PC-3 (cell line): ENCODE data around the gene RPRM. TPM values are rescaled to one million over a fixed set of nuclear protein-coding genes. Genes with fewer than 3 reads are reported as not detected.

Source experiments
- ATAC-seq: fragments of 200-7000 bp; cut with Tn5 transposase; 2 replicates; pipeline ENCODE4 v1.9.1; 2020; ENCODE audit warnings: mild to moderate bottlenecking, moderate library complexity
- BruUV-seq: library from RNA; stranded (reverse); fragments of 400-500 nt; replicated peaks from 2 replicates; lab custom pipeline; 2021; lab: Mats Ljungman, UMichigan
- CTCF ChIA-PET: fragments of 300-600 bp; sonication (Branson Sonifier 250); formaldehyde crosslinking; loops from one replicate; lab custom pipeline; 2022; ENCODE audit warnings: antibody characterized with exemption; lab: Charles Lee
- POLR2A ChIA-PET: fragments of 300-600 bp; sonication (Branson Sonifier 250); formaldehyde crosslinking; loops from one replicate; lab custom pipeline; 2022; ENCODE audit warnings: antibody characterized with exemption; ENCODE audit not compliant: unreplicated experiment; lab: Charles Lee
- DNase-seq: peaks from one replicate; pipeline ENCODE4 v3.0.0-alpha.2; 2015
- H2AFZ ChIP-seq: fragments of 300-600 bp; sonication (generic); 2 replicates; pipeline ENCODE4 v1.6.0; 2016; ENCODE audit warnings: antibody characterized with exemption, low read length
- H3F3A ChIP-seq: fragments of 300-600 bp; sonication (generic); one replicate; pipeline ENCODE4 v1.6.0; 2017; ENCODE audit warnings: antibody characterized with exemption, low read length, control low read depth, mild to moderate bottlenecking; ENCODE audit not compliant: unreplicated experiment
- H3K27ac ChIP-seq: fragments of 300-600 bp; sonication (generic); 2 replicates; pipeline ENCODE4 v1.5.1; 2016; ENCODE audit warnings: mild to moderate bottlenecking, low read length
- H3K27me3 ChIP-seq: fragments of 300-600 bp; sonication (generic); 2 replicates; pipeline ENCODE4 v1.6.1; 2016; ENCODE audit warnings: low read length, mixed read lengths
- H3K36me3 ChIP-seq: fragments of 300-600 bp; sonication (generic); 2 replicates; pipeline ENCODE4 v1.6.1; 2016; ENCODE audit warnings: low read depth, mixed run types, low read length, mixed read lengths
- H3K4me1 ChIP-seq: fragments of 300-600 bp; sonication (generic); 2 replicates; pipeline ENCODE4 v1.5.1; 2016; ENCODE audit warnings: low read length; ENCODE audit not compliant: insufficient read depth
- H3K4me2 ChIP-seq: fragments of 300-600 bp; sonication (generic); 2 replicates; pipeline ENCODE4 v1.6.0; 2016; ENCODE audit warnings: low read length
- H3K4me3 ChIP-seq: fragments of 300-600 bp; sonication (generic); 2 replicates; pipeline ENCODE4 v1.5.1; 2016; ENCODE audit warnings: mild to moderate bottlenecking, low read length, mixed read lengths
- H3K79me2 ChIP-seq: fragments of 300-600 bp; sonication (generic); 2 replicates; pipeline ENCODE4 v1.6.1; 2017; ENCODE audit warnings: low read length, mixed read lengths
- H3K9ac ChIP-seq: fragments of 300-600 bp; sonication (generic); 2 replicates; pipeline ENCODE4 v1.6.0; 2016; ENCODE audit warnings: mild to moderate bottlenecking, low read length
- H3K9me2 ChIP-seq: fragments of 300-600 bp; sonication (generic); replicated peaks from 2 replicates; pipeline ENCODE4 v1.6.1; 2016; ENCODE audit warnings: mixed run types, low read length, mixed read lengths
- H3K9me3 ChIP-seq: fragments of 300-600 bp; sonication (generic); 2 replicates; pipeline ENCODE4 v1.6.1; 2016; ENCODE audit warnings: low read length, mixed read lengths
- H4K20me1 ChIP-seq: fragments of 300-600 bp; sonication (generic); 2 replicates; pipeline ENCODE4 v1.6.1; 2016; ENCODE audit warnings: low read length, mixed read lengths
- EZH2 ChIP-seq: fragments of 300-600 bp; sonication (generic); IDR thresholded peaks from one replicate; pipeline ENCODE4 v1.6.1; 2017; ENCODE audit warnings: antibody characterized with exemption, mild to moderate bottlenecking, low read length; ENCODE audit not compliant: unreplicated experiment
- EZH2phosphoT487 ChIP-seq: fragments of 300-600 bp; sonication (generic); IDR thresholded peaks from 2 replicates; pipeline ENCODE4 v1.6.1; 2018; ENCODE audit warnings: mild to moderate bottlenecking, antibody characterized with exemption, low read length, borderline replicate concordance
- intact Hi-C: fragments of 100-400 bp; cut with micrococcal nuclease; formaldehyde crosslinking; loops from 2 replicates; pipeline ENCODE4 v1.9.0; 2023
- total RNA-seq: library from RNA; depleted of rRNA; stranded (reverse); fragments of >200 nt; gene quantifications from 2 replicates; pipeline ENCODE4 v1.2.3, GENCODE V29; 2014
- TF ChIP-seq, protein P1 (sequence below): fragments of 300-600 bp; sonication (generic); conservative IDR thresholded peaks from 2 replicates; pipeline ENCODE4 v1.5.1; 2017; ENCODE audit warnings: antibody characterized with exemption, low read depth, mild to moderate bottlenecking, low read length

The RPRM gene
- total RNA-seq, 1 experiment from 2014 or later: 1.4 TPM

DNA sequence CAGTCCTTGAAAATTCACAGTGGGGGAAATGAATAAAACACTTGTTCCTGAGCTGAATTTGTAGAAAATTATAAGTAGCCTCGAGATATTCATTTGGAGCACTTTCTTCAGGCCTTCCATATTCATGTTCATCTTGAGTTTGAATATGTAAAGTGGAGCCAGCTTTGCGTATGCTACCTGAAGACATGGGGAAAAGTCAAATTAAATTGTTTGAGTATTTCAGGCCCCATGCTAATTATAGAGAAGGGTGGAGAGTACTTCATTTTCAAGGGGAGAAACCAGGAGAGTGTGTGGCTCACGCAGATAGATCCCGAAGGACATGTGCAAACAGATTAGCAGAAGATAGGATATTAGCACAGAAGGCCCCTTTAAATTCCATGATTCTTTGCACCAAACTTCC lies 7.7 kb downstream of the RPRM start:
- Histone ChIP-seq H3K4me1 (no peaks in the 10 kb centered on the region), H3K4me3 (no peak overlapping the region), H4K20me1 (no peaks in the 10 kb centered on the region), H3F3A (no peaks in the 10 kb centered on the region), H2AFZ (no peak overlapping the region), H3K9me3 (no peaks in the 10 kb centered on the region), H3K4me2 (no peak overlapping the region), H3K27me3 (0 out of 2 replicates have a peak, but pooled peaks cover 9% of the 10 kb centered on the region), H3K79me2 (no peaks in the 10 kb centered on the region), H3K9me2 (no peaks in the 10 kb centered on the region), H3K27ac (no peak overlapping the region), H3K36me3 (no peaks in the 10 kb centered on the region), H3K9ac (no peak overlapping the region)
- intact Hi-C loops: no loop called here
- ATAC-seq: no peak
- no peak for DNase-seq
- CTCF ChIA-PET: no interaction called here
- TF ChIP-seq EZH2 (no peak), EZH2phosphoT487 (no peak)
- TF ChIP-seq, protein P1, sequence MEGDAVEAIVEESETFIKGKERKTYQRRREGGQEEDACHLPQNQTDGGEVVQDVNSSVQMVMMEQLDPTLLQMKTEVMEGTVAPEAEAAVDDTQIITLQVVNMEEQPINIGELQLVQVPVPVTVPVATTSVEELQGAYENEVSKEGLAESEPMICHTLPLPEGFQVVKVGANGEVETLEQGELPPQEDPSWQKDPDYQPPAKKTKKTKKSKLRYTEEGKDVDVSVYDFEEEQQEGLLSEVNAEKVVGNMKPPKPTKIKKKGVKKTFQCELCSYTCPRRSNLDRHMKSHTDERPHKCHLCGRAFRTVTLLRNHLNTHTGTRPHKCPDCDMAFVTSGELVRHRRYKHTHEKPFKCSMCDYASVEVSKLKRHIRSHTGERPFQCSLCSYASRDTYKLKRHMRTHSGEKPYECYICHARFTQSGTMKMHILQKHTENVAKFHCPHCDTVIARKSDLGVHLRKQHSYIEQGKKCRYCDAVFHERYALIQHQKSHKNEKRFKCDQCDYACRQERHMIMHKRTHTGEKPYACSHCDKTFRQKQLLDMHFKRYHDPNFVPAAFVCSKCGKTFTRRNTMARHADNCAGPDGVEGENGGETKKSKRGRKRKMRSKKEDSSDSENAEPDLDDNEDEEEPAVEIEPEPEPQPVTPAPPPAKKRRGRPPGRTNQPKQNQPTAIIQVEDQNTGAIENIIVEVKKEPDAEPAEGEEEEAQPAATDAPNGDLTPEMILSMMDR: no peak
- no TSS peak for BruUV-seq
- POLR2A ChIA-PET: no interaction called here

DNA sequence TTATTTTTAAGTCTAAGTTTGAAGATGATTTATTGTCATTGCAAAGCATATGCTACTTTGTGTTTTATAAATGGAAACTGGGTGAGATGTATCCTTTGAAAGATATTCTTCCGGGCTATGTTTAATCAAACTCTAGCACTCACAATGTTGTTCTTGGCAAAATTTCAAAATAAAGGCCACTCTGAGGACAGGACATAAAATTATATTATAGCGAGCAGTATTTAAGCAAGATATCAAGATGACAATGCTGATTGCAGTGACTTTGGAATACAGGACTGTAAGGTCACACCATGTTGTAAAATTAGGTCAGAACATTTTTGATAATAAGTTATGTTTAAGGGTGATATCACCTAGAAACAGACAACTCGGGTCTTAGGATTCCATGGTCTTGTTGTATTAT lies 14.2 kb downstream of the RPRM start:
- Histone ChIP-seq H3K36me3 (no peaks in the 10 kb centered on the region), H3K27me3 (no peaks in the 10 kb centered on the region; the same call in 1 of the 2 replicates), H3K4me3 (no peak overlapping the region), H3K79me2 (no peaks in the 10 kb centered on the region), H4K20me1 (no peaks in the 10 kb centered on the region), H3F3A (no peaks in the 10 kb centered on the region), H3K9me2 (no peaks in the 10 kb centered on the region), H3K4me2 (no peak overlapping the region), H3K4me1 (no peaks in the 10 kb centered on the region), H2AFZ (no peak overlapping the region), H3K9ac (no peak overlapping the region), H3K9me3 (no peaks in the 10 kb centered on the region), H3K27ac (no peak overlapping the region)
- CTCF ChIA-PET: no interaction called here
- POLR2A ChIA-PET: no interaction called here
- no TSS peak for BruUV-seq
- ATAC-seq (no peak), DNase-seq (no peak)
- intact Hi-C loops: no loop called here
- TF ChIP-seq EZH2phosphoT487 (no peak), EZH2 (no peak)
- TF ChIP-seq, protein P1: no peak

DNA sequence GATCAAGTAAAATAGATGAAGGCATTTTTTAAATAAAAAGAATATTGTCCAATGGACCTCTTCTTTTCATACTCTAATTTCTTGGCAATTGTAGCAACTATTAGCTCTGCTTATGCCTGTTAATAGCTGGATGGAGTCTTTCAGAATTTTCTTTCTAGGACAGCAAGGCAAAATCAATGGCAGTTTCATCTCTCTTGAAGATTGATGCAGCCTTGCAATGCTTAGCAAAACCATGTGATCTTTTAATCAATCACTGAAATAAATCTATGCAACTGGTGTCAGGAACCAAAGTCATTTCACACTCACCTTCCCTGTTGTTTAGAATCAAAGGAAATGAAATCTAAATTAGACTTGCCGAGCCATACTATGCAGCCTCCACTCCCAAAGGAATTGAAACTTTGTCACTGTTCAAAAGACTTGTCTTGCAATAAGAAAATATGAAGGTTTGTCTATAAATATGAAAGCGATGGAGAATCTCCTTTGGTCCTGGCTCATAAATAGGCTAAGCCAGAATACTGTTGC lies 16.2 kb downstream of the RPRM start:
- H3K27ac ChIP-seq: no peak overlapping the region
- no peaks in the 10 kb centered on the region for H3K9me3 ChIP-seq
- POLR2A ChIA-PET: no interaction called here
- H3K9ac ChIP-seq: no peak overlapping the region
- no peaks in the 10 kb centered on the region for H4K20me1 ChIP-seq
- TF ChIP-seq, protein P1: no peak
- TF ChIP-seq EZH2phosphoT487 (no peak), EZH2 (no peak)
- H3K9me2 ChIP-seq: no peaks in the 10 kb centered on the region
- H2AFZ ChIP-seq: no peak overlapping the region
- no peaks in the 10 kb centered on the region for H3F3A ChIP-seq
- H3K4me3 ChIP-seq: no peak overlapping the region
- H3K4me2 ChIP-seq: no peak overlapping the region
- H3K4me1 ChIP-seq: no peaks in the 10 kb centered on the region
- ATAC-seq (no peak), DNase-seq (no peak)
- H3K79me2 ChIP-seq: no peaks in the 10 kb centered on the region
- intact Hi-C loops: no loop called here
- no TSS peak for BruUV-seq
- H3K27me3 ChIP-seq: no peaks in the 10 kb centered on the region; the same call in 1 of the 2 replicates
- no peaks in the 10 kb centered on the region for H3K36me3 ChIP-seq
- CTCF ChIA-PET: no interaction called here
